ENCODE data around the gene CPT1B.

CPT1B gene

DNA sequence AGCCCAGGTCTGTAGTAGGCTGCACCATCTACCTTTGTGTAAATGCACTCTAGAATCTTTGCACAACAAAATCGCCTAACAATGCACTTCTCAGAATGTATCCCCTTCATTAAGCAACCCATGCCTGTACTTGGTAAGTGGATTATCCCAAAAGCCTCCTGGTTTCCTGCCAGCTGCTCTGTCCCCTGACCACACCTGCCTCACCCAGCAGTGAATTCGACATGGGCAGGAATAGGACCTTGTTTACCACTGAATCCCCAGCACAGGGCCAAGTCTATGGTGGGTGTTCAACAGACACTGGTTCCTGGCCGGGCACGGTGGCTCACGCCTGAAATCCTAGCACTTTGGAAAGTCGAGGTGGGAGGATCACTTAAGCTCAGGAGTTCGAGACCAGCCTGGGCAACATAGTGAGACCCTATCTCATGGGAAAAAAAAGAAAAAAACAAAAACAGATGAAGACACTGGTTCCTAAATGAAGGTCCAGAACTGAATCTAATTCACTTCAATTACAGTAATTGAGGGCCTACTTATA is 10.4 kb downstream of the CPT1B start:
- TF ChIP-seq, protein P1, sequence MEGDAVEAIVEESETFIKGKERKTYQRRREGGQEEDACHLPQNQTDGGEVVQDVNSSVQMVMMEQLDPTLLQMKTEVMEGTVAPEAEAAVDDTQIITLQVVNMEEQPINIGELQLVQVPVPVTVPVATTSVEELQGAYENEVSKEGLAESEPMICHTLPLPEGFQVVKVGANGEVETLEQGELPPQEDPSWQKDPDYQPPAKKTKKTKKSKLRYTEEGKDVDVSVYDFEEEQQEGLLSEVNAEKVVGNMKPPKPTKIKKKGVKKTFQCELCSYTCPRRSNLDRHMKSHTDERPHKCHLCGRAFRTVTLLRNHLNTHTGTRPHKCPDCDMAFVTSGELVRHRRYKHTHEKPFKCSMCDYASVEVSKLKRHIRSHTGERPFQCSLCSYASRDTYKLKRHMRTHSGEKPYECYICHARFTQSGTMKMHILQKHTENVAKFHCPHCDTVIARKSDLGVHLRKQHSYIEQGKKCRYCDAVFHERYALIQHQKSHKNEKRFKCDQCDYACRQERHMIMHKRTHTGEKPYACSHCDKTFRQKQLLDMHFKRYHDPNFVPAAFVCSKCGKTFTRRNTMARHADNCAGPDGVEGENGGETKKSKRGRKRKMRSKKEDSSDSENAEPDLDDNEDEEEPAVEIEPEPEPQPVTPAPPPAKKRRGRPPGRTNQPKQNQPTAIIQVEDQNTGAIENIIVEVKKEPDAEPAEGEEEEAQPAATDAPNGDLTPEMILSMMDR (IDR thresholded peaks at IDR 0.05; ENCODE audit: borderline replicate concordance, extremely low read depth, low read length, poor library complexity, severe bottlenecking) = no peak
- no peak for TF ChIP-seq EZH2 (IDR thresholded peaks at IDR 0.05; ENCODE audit: borderline replicate concordance, low read depth, low read length, severe bottlenecking)
- no peaks in the 10 kb centered on the region for H3K79me2 ChIP-seq (ENCODE audit: insufficient read depth, low read length)
- no peaks in the 10 kb centered on the region for H3K9me3 ChIP-seq (ENCODE audit: insufficient read depth, low read length, severe bottlenecking)
- H3K9ac ChIP-seq (ENCODE audit: low read depth, low read length) = no peak overlapping the region
- peaks cover 52% of the 10 kb centered on the region for H3K36me3 ChIP-seq (ENCODE audit: insufficient read depth, low read length)
- no peak overlapping the region for H3K4me3 ChIP-seq (ENCODE audit: low read depth in 1 of 2, low read length in 2 of 2)
- no peak overlapping the region for H3K4me2 ChIP-seq (ENCODE audit: insufficient read depth, low read length)
- no peaks in the 10 kb centered on the region; the same call in 1 of the 2 replicates for H4K20me1 ChIP-seq (ENCODE audit: insufficient read depth, low read length)
- ATAC-seq (ENCODE audit: insufficient read depth, low read depth) (no peak), DNase-seq (no peak)
- H3K27me3 ChIP-seq (ENCODE audit: insufficient read depth, low read length, poor library complexity) = no peaks in the 10 kb centered on the region
- H2AFZ ChIP-seq (ENCODE audit: low read depth, low read length) = no peak overlapping the region
- peaks cover 10% of the 10 kb centered on the region for H3K4me1 ChIP-seq (ENCODE audit: insufficient read depth, low read length)
- H3K27ac ChIP-seq (ENCODE audit: low read length) = no peak overlapping the region

DNA sequence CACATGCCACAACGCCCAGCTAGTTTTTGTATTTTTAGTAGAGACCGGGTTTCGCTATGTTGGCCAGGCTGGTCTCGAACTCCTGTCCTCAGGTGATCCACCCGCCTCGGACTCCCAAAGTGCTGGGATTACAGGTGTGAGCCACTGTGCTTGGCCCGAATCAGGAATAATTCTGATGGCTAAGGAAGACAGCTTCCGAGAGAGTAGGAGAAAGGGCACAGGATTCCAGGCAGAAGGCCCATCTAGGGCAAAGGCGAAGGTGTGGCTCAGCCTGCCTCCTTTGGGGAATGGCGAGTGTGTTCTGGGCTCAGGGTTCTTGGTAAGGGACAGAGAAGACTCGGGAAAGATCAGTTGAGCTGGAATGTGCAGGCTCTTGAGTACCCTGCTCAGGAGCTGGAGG is 13.9 kb downstream of the CPT1B start:
- no peaks in the 10 kb centered on the region for H3K27me3 ChIP-seq (ENCODE audit: insufficient read depth, low read length, poor library complexity)
- H3K27ac ChIP-seq (ENCODE audit: low read length) = no peak overlapping the region
- TF ChIP-seq, protein P1 (IDR thresholded peaks at IDR 0.05; ENCODE audit: borderline replicate concordance, extremely low read depth, low read length, poor library complexity, severe bottlenecking) = no peak
- no peak for TF ChIP-seq EZH2 (IDR thresholded peaks at IDR 0.05; ENCODE audit: borderline replicate concordance, low read depth, low read length, severe bottlenecking)
- no peak overlapping the region for H3K9ac ChIP-seq (ENCODE audit: low read depth, low read length)
- no peak overlapping the region for H2AFZ ChIP-seq (ENCODE audit: low read depth, low read length)
- no peaks in the 10 kb centered on the region for H3K9me3 ChIP-seq (ENCODE audit: insufficient read depth, low read length, severe bottlenecking)
- H3K4me1 ChIP-seq (ENCODE audit: insufficient read depth, low read length) = peaks cover 11% of the 10 kb centered on the region
- H3K79me2 ChIP-seq (ENCODE audit: insufficient read depth, low read length) = no peaks in the 10 kb centered on the region
- ATAC-seq (ENCODE audit: insufficient read depth, low read depth) (no peak), DNase-seq (no peak)
- H4K20me1 ChIP-seq (ENCODE audit: insufficient read depth, low read length) = no peaks in the 10 kb centered on the region
- H3K4me2 ChIP-seq (ENCODE audit: insufficient read depth, low read length) = no peak overlapping the region
- peaks cover 17% of the 10 kb centered on the region for H3K36me3 ChIP-seq (ENCODE audit: insufficient read depth, low read length)
- H3K4me3 ChIP-seq (ENCODE audit: low read depth in 1 of 2, low read length in 2 of 2) = no peak overlapping the region

DNA sequence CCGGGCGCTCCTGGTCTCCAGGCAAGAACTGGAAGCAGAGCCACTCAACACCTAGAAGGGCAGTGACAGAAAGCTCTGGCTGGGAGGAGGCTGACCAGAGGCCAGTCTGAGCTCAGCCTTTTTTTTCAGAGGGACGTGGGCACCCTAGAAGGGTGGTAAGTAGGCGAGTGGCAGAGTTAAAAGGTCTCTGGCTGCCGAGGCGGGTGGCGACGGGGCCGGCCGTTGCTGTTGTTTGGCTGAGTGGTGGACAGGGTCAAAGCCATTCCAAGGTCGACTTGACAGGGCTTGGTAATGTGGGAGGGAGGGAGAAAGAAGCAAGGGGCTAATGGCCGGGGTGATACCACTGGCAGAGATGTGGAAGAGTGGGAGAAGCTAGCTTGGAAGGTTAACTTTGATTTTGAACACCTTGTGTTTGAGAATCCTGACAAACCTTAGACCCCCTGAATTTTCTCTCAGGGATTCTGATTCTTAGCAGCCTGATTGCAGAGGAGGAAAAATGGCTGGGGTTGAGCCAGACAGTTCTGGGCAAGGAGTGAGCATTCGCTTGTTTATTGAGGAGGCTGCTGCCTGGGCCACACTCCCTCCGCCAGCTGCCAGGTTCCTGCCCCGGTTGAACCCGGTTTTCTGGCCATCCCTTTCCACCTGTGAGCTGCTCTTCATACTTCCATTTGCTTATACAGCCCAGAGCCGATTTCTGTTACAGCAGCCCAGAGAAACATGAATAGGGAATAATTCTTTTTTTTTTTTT is 14.6 kb downstream of the CPT1B start:
- peak overlapping the region; percentile 54 for H3K9ac ChIP-seq (ENCODE audit: low read depth, low read length)
- no peaks in the 10 kb centered on the region for H4K20me1 ChIP-seq (ENCODE audit: insufficient read depth, low read length)
- no peak for ATAC-seq (ENCODE audit: insufficient read depth, low read depth)

More for the DNA sequence above, 14.6 kb downstream of the CPT1B start:
- no peaks in the 10 kb centered on the region for H3K9me3 ChIP-seq (ENCODE audit: insufficient read depth, low read length, severe bottlenecking)
- peak overlapping the region; percentile 95 for H3K4me2 ChIP-seq (ENCODE audit: insufficient read depth, low read length)
- H3K27ac ChIP-seq (ENCODE audit: low read length) = peak overlapping the region; percentile 50; the same call in 1 of the 2 replicates
- peaks cover 11% of the 10 kb centered on the region for H3K4me1 ChIP-seq (ENCODE audit: insufficient read depth, low read length)
- peak overlapping the region; percentile 80 for H2AFZ ChIP-seq (ENCODE audit: low read depth, low read length)
- peak overlapping the region; percentile 19 to 63; a peak in 3 of 4 replicates for H3K4me3 ChIP-seq (ENCODE audit: low read depth in 1 of 2, low read length in 2 of 2)
- DNase-seq = no peak
- peaks cover 10% of the 10 kb centered on the region for H3K36me3 ChIP-seq (ENCODE audit: insufficient read depth, low read length)
- no peak for TF ChIP-seq EZH2 (IDR thresholded peaks at IDR 0.05; ENCODE audit: borderline replicate concordance, low read depth, low read length, severe bottlenecking)
- TF ChIP-seq, protein P1 (IDR thresholded peaks at IDR 0.05; ENCODE audit: borderline replicate concordance, extremely low read depth, low read length, poor library complexity, severe bottlenecking) = no peak
- H3K27me3 ChIP-seq (ENCODE audit: insufficient read depth, low read length, poor library complexity) = no peaks in the 10 kb centered on the region
- H3K79me2 ChIP-seq (ENCODE audit: insufficient read depth, low read length) = no peaks in the 10 kb centered on the region

Data from DND-41 (cell line).